Stimulated activated CD8-positive, alpha-beta memory T cell treated with anti-CD3 and anti-CD28 coated beads, Interleukin-15, amount 100 ng/mL, for 4 hours (primary cell): ENCODE data around the gene TESK2.
"Not testable (repeated sequence)": the region's sequence is repeated elsewhere in the genome, so short reads cannot be mapped to it uniquely, and the experiment has no call there.

Experiments
- DNase-seq, 2 donors: peaks; one replicate each; pipeline ENCODE4 v3.0.0-alpha.2; 2020; ENCODE audit warnings: low read depth in 2 of 2

The TESK2 gene

GRCh38 chr1:45473302-45473701, 17.7 kb downstream of the TESK2 start:
- no peak for DNase-seq

- DNase-seq, result no peak
These were observed 20.6 kb downstream of the TESK2 start for GRCh38 chr1:45470306-45470798.

DNA sequence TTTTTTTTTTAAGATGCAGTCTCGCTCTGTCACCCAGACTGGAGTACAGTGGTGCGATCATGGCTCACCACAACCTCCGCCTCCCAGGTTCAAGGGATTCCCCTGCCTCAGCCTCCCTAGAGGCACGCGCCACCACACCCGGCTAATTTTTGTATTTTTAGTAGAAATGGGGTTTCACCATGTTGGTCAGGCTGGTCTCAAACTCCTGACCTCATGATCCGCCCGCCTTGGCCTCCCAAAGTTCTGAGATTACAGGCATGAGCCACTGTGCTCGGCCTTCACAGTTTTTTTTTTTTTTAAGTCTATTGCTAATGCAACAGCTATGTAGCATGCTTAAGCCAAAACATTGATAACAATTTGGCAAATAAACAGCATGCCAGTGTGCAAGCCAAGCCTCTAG, 23.6 kb downstream of the TESK2 start:
- DNase-seq, result not testable (repeated sequence)

DNA sequence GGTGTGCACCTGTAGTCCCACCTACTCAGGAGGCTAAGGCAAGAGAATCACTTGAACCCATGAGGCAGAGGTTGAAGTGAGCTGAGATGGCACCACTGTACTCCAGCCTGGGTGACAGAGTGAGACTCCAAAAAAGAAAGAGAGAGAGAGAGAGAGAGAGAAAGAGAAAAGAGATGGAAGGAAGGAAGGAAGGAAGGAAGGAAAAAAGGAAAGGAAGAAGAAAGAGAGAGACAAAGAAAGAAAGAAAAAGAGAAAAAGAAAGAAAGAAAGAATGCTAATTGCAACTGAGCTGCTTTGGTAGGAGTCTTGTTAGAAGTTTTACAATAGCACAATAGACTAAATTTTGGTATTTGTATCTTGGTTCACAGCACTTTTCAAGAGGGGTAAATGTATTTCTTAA, 25.7 kb downstream of the TESK2 start:
- DNase-seq, result no peak

DNA sequence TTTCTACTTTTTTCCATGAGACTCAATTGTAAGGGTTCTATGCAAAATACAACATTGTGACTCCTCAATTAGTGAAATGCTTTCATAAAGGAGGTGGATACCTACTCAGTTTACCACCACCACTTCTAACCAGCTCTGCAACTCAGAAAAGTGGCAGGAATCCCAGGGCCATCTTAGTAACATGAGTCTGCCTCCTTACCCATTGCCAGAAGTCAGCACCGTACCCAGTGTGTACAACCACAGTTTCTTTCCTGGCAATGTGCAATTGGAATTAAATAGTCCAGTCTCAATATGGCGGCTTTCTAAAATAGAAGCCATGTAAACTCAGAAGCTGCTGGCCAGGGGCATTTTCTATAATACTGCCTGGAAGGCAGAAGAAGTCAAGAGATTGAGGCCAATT, 32.1 kb downstream of the TESK2 start:
- no peak for DNase-seq

DNA sequence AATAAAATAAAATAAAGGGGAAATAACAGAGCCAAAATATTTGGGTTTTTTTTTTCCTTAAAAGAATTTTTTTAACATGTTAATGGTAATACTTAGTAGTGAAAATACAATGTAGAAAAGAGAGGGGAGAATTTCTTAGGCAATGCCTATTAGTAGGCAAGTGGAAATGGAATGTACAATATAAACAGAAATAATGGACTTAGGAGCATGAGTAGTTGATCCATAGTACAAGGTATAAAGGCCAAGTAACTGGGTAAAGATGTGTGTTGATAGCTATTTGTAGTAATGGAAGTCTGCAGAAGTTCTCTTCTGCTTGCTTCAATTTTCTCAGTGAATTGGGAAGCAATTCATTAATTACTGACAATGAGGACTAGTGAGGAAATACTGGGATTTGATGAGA, 34.4 kb downstream of the TESK2 start:
- DNase-seq, result no peak

DNA sequence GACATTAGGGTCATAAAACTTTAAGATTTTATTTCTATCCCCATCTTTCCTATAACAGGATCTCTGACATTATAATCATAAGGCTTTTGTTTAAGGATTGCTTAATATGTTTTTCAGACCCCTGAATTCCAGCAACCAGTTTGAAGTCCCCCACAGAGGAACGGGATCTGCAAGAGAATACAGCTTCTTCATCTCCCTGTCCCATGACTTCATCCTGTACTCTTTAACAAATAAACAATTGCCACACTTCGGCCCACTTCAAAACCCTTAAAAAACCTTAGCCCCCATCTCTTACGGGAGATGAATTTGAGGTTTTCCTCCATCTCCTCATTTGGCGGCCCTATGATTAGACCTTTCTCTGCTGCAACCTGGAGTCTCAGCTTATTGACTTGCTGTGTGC, 35.8 kb downstream of the TESK2 start:
- no peak for DNase-seq

- DNase-seq, result no peak
These were observed 36.5 kb downstream of the TESK2 start for GRCh38 chr1:45454464-45454863.

GRCh38 chr1:45452503-45452902, 38.5 kb downstream of the TESK2 start:
- DNase-seq, result no peak

DNA sequence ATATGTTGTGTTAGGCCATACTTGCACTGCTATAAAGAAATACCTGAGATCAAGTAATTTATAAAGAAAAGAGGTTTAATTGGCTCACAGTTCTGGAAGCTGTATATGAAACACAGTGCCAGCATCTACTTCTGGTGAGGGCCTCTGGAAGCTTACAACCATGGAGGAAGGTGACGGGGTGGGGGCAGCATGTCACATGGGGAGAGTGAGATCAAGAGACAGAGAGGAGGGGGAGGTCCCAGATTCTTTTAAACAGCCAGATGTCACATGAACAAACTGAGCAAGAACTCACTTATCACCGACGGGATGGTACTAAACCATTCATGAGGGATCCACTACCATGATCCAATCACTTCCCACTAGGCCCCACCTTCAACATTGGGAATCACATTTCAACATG, 42.6 kb downstream of the TESK2 start:
- DNase-seq, result no peak

DNA sequence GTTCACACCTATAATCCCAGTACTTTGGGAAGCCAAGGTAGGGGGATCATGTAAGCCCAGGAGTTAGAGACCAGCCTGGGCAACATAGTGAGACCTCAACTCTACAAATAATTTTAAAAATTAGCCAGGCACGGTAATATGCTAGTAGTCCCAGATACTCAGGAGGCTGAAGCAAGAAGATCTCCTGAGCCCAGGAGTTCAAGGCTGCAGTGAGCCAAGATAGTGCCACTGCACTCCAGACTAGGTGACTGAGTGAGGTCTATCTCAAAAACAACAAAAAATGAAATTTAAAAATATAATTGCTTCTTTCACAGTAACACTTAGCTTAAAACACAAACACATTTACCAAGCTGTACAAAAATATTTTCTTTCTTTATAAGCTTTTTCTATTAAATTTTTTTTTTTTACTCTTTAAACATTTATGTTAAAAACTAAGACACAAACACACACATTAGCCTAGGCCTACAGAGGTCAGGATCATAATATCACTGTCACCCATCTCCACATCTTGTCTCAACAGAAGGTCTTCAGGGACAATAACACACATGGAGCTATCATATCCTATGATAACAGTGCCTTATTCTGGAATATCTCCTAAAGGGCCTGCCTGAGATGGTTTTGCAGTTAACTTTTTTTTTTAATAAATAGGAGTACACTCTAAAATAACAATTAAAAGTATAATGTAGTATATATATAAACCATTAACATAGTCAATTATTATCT, 43.9 kb downstream of the TESK2 start:
- DNase-seq, result no peak

DNA sequence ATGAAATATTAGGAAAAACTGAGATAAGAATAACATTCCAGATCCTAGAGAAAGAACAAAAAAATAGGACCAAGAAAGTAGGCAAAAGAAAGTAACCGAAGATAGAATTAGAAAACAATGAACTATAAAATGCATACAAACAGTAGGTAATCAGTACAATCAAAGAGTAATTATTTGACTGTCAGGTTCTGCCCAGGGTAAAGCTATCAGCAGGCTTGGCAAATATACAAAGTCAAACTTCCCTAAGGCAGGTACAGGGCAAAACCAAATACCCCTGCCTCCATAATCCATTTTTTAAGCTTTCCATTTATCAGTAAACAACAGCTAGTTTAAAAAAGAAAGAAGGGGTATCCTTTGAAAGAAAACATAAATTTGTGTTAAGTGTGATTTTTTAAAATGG, 44.4 kb downstream of the TESK2 start:
- DNase-seq, result no peak

DNA sequence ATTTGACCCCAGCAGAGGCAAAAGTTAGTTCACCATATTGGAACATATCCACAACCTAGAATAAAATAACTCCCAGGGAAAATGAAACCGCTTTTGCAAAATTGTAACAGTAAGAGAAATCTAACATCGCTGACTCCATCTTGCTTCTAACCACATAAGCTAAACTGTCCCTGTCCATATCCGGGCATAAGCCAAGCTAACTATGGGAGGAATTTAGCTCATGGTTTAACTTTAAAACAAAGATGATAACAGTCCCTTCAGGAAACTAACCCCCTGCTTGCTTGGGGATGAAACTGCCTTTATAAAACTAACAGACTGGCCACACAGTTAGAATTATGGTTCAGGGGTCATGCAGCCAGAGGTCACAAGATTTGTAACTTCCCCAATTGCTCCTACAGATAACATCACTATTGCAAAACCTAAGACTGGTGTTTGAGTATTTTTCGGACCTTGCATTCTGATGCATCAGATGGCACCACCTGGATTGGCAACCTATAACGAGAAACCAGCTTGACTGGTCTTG, 46.3 kb downstream of the TESK2 start:
- DNase-seq, result no peak

DNA sequence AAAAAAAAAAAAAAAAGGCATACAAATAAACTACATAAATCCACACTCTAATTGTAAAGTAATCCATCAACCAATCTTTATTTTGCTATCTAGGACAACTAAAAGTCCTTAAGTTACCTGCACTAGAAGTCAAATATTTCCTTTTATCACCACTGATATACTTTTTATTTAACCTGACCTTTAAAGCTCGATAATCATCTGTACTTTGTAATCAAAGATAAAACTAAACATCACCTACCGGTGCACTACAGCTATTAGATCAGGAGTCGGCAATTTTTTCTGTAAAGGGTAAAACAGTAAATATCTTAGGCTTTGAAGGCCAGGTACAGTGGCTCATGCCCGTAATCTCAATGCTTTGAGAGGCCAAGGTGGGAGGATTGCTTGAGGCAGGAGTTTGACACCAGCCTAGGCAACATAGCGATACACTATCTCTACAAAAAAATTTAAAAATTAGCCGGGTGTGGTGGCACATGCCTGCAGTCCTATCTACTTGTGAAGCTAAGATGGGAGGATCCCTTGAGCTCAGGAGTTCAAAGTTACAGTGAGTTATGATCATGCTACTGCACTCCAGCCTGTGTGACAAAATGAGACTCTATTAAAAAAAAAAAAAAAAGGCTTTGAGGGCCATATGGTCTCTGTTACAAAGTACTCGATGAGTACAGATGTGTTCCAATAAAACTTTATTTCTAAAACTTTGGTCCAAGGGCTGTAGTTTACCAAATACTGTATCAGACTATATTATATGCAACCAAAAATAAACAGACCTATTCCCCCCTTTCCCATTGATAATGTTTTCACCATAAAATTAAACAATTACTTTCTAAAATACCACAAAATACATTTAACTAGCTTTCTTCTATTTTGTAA, 47.1 kb downstream of the TESK2 start:
- DNase-seq, result no peak

- DNase-seq, result no peak
These were observed 48.7 kb downstream of the TESK2 start for GRCh38 chr1:45442272-45442671.

DNA sequence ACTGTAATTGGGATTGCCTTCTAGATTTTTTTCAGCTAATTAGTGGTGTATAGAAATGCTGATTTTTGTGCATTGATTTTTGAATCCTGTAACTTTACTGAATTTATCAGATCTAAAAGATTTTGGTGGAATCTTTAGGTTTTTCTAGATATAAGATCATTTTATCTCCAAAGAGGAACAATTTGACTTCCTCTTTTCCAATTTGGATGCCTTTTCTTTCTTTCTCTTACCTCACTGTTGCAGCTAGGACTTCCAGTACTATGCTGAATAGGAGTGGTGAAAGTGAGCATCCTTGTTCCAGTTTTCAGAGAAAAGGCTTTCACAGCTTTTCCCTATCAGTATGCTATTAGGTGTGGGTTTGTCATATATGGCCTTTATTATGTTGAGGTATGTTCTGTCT, 53.6 kb downstream of the TESK2 start:
- no peak for DNase-seq

- no peak for DNase-seq
These were observed 60.5 kb downstream of the TESK2 start for GRCh38 chr1:45430490-45430889.

GRCh38 chr1:45429561-45430159, 61.3 kb downstream of the TESK2 start:
- no peak for DNase-seq

DNA sequence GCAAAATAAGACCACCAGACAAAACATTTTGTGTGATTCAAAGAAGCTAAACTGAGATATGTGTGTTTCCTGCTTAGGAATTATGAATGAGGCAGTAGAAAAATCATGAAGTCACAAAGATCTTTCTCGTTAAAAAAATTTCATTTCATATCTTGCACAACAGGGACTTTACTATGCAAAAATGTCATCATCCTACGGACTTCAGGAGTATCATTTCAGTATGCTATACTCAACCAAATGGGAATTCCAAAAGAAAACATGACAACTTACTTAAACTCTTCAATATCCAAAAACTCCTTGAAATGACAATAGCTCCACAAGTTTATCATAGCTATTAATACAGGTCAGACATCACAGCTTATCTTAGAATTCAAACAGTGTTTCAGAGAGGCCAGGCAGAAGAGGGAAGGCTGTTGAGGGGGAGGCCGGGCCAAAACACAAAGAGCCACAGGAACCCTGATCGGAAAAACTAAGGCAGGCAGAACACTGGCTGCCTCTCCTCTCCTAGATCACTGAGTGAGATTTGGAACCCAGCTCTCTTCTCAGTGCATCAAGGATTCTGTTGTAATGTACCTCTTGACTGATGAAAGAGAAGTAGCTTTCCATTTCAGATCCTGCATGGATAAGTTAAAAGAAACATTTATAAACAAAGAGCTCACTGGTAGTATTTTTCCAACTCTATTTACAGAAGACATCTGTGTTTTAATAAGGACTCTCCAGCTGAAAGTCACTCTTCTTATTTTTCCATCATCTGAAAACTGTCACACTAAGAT, 66.9 kb downstream of the TESK2 start:
- no peak for DNase-seq

GRCh38 chr1:45421935-45422334, 69.0 kb downstream of the TESK2 start:
- no peak for DNase-seq

- no peak for DNase-seq
These were observed 76.2 kb downstream of the TESK2 start for GRCh38 chr1:45414746-45415145.

- DNase-seq, result no peak
These were observed 78.1 kb downstream of the TESK2 start for GRCh38 chr1:45412899-45413298.
